ENCODE data around the gene ZNF414.
A peak's percentile ranks its signal among the peaks of the same experiment; 100 is the strongest.

ZNF414 gene

DNA sequence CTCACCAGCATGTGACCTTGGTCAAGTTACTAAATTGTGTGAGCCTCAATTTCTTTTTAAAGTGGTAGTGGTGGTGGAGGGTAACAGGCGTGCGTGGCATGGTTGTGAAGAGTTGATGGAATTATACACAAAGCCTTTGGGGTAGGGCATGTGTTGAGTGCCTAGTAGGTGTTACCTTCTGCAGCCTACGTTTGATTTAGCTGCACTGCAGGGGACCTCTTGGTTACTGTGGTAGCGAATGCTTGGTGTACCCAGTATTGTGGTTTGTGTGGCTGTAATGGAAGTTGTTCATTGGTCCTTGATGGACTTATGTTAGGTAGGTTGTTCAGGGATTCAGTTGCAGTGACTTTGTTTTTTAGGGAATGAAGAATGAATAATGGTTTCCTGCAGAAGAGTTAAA, 36.1 kb downstream of the ZNF414 start:
- H3K36me3 Mint-ChIP-seq (ENCODE audit: low read depth) = peaks cover 59% of the 10 kb centered on the region
- peaks cover 37% of the 10 kb centered on the region for H3K4me1 Mint-ChIP-seq (ENCODE audit: low read depth)
- H3K4me3 Mint-ChIP-seq = no peak overlapping the region
- no peak for DNase-seq (ENCODE audit: low spot score)
- H3K27ac Mint-ChIP-seq = peak overlapping the region; percentile 34
- H3K27me3 Mint-ChIP-seq (ENCODE audit: low read depth) = no peaks in the 10 kb centered on the region
- no peaks in the 10 kb centered on the region for H3K9me3 Mint-ChIP-seq

- Mint-ChIP-seq H3K36me3 (ENCODE audit: low read depth) (peaks cover 58% of the 10 kb centered on the region), H3K9me3 (no peaks in the 10 kb centered on the region), H3K4me1 (ENCODE audit: low read depth) (peaks cover 40% of the 10 kb centered on the region), H3K4me3 (no peak overlapping the region), H3K27ac (no peak overlapping the region), H3K27me3 (ENCODE audit: low read depth) (no peaks in the 10 kb centered on the region)
- no peak for DNase-seq (ENCODE audit: low spot score)
These were observed 37.4 kb downstream of the ZNF414 start for GRCh38 chr19:8476524-8476923.

- H3K4me1 Mint-ChIP-seq (ENCODE audit: low read depth) = peaks cover 35% of the 10 kb centered on the region
- no peak overlapping the region for H3K27ac Mint-ChIP-seq
These were observed 39.0 kb downstream of the ZNF414 start for GRCh38 chr19:8475005-8475404.

DNA sequence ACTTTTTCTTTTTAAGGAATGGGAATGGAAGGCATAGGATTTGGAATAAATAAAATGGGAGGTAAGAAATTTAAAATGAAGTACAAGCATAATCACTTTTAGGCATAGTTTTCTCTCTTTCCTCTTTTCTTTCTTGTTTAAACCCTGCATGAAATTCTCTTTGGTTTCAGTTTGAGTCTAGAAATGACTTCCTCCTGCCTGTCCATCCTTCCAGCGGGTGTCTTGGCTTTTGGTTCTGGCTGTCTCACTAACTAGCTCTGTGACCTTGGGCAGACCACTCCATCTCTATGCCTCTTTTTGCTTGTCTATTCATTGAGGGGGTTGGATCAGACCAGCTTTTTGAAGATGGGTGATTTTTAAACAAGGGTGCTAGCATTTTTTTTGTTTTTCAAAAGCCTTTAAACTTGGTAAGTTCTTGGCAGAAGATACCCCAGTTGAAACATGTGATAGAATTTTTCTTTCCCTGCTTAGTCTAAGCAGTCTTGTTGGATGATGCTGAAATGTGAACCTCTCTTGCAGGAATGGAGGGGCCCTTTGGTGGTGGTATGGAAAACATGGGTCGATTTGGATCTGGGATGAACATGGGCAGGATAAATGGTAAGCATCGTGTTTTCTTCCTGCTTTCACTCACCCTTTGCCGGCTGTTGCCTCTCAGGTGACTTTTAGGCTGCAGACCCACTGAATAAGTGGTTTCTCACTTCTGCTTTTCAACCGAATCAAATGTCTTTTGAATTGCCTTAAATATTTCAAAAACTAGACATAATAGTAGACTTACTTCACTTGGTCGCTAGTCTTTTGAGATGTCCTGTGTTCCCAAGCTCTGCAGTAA, 40.1 kb downstream of the ZNF414 start:
- no peak for DNase-seq (ENCODE audit: low spot score)
- no peak overlapping the region for H3K4me3 Mint-ChIP-seq
- no peaks in the 10 kb centered on the region for H3K9me3 Mint-ChIP-seq
- H3K36me3 Mint-ChIP-seq (ENCODE audit: low read depth) = peaks cover 72% of the 10 kb centered on the region
- peak overlapping the region; percentile 77 for H3K27ac Mint-ChIP-seq
- peaks cover 38% of the 10 kb centered on the region for H3K4me1 Mint-ChIP-seq (ENCODE audit: low read depth)
- H3K27me3 Mint-ChIP-seq (ENCODE audit: low read depth) = no peaks in the 10 kb centered on the region

More at GRCh38 chr19:8475005-8475404, 39.0 kb downstream of the ZNF414 start:
- DNase-seq (ENCODE audit: low spot score) = no peak
- H3K4me3 Mint-ChIP-seq = no peak overlapping the region
- no peaks in the 10 kb centered on the region for H3K27me3 Mint-ChIP-seq (ENCODE audit: low read depth)
- H3K9me3 Mint-ChIP-seq = no peaks in the 10 kb centered on the region
- H3K36me3 Mint-ChIP-seq (ENCODE audit: low read depth) = peaks cover 61% of the 10 kb centered on the region

DNA sequence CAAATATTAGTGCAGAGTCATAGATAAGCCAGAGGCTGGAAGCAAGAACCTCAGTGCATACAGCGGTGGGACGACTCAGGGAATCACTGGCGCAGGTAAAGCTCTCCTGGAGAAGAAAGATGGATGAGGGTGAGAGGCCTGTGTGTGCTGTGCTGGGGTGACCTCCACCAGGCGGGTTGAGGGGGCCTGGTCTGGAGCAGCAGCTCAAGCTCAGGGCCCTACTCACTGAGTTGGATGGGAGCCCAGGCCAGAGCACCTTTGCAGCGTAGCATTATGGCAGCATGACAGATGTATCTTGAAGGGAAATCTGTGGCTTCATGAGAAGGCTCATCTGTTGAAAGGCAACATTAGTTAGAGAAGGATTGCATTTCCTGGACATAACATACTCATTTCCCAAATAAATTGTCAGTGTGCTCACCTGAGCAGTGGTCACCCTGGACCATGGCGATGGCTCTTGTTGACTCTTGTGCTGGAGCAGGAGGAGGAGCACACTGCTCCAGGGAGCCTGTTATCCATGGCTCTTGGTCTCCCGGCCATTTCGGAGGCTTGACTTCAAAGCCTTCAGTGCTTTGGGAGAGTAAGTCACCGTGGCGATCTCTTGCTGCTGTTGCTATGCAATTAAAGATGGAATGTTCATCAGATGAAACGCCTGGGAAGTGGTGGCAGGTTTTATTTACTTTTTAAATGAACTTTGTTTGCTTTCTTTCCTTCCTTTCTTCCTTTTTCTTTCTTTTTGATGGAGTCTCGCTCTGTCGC, 44.2 kb downstream of the ZNF414 start:
- DNase-seq (ENCODE audit: low spot score) = no peak
- peaks cover 30% of the 10 kb centered on the region for H3K4me1 Mint-ChIP-seq (ENCODE audit: low read depth)
- peak overlapping the region; percentile 29 for H3K27ac Mint-ChIP-seq
- no peaks in the 10 kb centered on the region for H3K9me3 Mint-ChIP-seq
- no peak overlapping the region for H3K4me3 Mint-ChIP-seq
- peaks cover 82% of the 10 kb centered on the region for H3K36me3 Mint-ChIP-seq (ENCODE audit: low read depth)
- no peaks in the 10 kb centered on the region for H3K27me3 Mint-ChIP-seq (ENCODE audit: low read depth)

- no peak overlapping the region for H3K4me3 Mint-ChIP-seq
- peaks cover 27% of the 10 kb centered on the region for H3K4me1 Mint-ChIP-seq (ENCODE audit: low read depth)
- DNase-seq (ENCODE audit: low spot score) = no peak
- no peak overlapping the region for H3K27ac Mint-ChIP-seq
- H3K36me3 Mint-ChIP-seq (ENCODE audit: low read depth) = peaks cover 79% of the 10 kb centered on the region
- no peaks in the 10 kb centered on the region for H3K9me3 Mint-ChIP-seq
- no peaks in the 10 kb centered on the region for H3K27me3 Mint-ChIP-seq (ENCODE audit: low read depth)
These were observed 45.1 kb downstream of the ZNF414 start for GRCh38 chr19:8468761-8469373.

DNA sequence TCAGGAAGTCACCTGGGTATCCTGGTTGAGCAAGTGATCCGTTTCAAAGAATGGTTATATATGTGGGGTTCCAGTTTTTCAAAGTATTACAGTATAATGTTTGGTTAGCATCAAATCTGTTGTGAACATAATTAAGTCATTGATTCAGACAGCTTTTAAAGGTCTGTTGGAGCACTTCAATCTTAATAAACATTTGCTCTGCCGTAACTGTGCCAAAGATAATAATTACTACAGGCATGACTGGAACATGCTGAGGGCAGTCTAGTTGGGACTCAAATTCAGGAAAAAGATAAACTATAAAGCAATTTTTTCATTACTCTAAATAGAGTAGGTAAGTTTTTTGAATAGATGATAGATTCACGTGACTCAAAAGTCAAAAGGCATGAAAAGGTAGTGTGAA, 45.8 kb downstream of the ZNF414 start:
- H3K27ac Mint-ChIP-seq = peak overlapping the region; percentile 24
- H3K27me3 Mint-ChIP-seq (ENCODE audit: low read depth) = no peaks in the 10 kb centered on the region
- H3K4me1 Mint-ChIP-seq (ENCODE audit: low read depth) = peaks cover 22% of the 10 kb centered on the region
- no peak overlapping the region for H3K4me3 Mint-ChIP-seq
- no peak for DNase-seq (ENCODE audit: low spot score)
- H3K36me3 Mint-ChIP-seq (ENCODE audit: low read depth) = peaks cover 78% of the 10 kb centered on the region
- H3K9me3 Mint-ChIP-seq = no peaks in the 10 kb centered on the region

GRCh38 chr19:8466018-8466417, 47.9 kb downstream of the ZNF414 start:
- no peak overlapping the region for H3K4me3 Mint-ChIP-seq
- H3K27me3 Mint-ChIP-seq (ENCODE audit: low read depth) = no peaks in the 10 kb centered on the region
- peaks cover 18% of the 10 kb centered on the region for H3K4me1 Mint-ChIP-seq (ENCODE audit: low read depth)
- peaks cover 80% of the 10 kb centered on the region for H3K36me3 Mint-ChIP-seq (ENCODE audit: low read depth)
- no peak for DNase-seq (ENCODE audit: low spot score)
- no peak overlapping the region for H3K27ac Mint-ChIP-seq
- H3K9me3 Mint-ChIP-seq = no peaks in the 10 kb centered on the region

- DNase-seq (ENCODE audit: low spot score) = no peak
- Mint-ChIP-seq H3K27me3 (ENCODE audit: low read depth) (no peaks in the 10 kb centered on the region), H3K27ac (no peak overlapping the region), H3K4me1 (ENCODE audit: low read depth) (peaks cover 19% of the 10 kb centered on the region), H3K9me3 (no peaks in the 10 kb centered on the region), H3K36me3 (ENCODE audit: low read depth) (peaks cover 62% of the 10 kb centered on the region), H3K4me3 (no peak overlapping the region)
These were observed 50.6 kb downstream of the ZNF414 start for GRCh38 chr19:8463365-8463764.

DNA sequence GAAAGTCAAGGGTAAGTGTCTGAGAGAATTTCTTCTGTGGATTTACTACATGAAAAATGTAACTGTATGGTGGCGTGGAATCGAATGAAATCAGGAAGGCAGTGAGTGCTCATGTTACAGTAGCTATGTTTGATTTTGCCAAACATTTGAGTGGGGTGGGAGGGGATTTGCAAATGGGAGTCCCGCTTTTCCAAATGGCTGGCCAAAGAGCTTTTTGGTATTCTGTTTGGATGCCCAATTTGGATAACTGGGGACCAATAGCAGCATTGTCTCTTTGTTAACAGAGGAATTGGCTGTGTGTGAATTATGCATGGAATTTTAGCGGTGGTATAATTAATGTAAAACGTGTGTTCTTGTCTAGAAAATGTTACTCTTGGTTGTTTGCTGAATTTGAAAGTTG, 51.4 kb downstream of the ZNF414 start:
- Mint-ChIP-seq H3K27ac (no peak overlapping the region), H3K4me3 (no peak overlapping the region), H3K9me3 (no peaks in the 10 kb centered on the region), H3K4me1 (ENCODE audit: low read depth) (peaks cover 19% of the 10 kb centered on the region), H3K36me3 (ENCODE audit: low read depth) (peaks cover 59% of the 10 kb centered on the region), H3K27me3 (ENCODE audit: low read depth) (no peaks in the 10 kb centered on the region)
- DNase-seq (ENCODE audit: low spot score) = no peak

- Mint-ChIP-seq H3K4me3 (no peak overlapping the region), H3K9me3 (no peaks in the 10 kb centered on the region), H3K27me3 (ENCODE audit: low read depth) (no peaks in the 10 kb centered on the region), H3K36me3 (ENCODE audit: low read depth) (peaks cover 56% of the 10 kb centered on the region), H3K4me1 (ENCODE audit: low read depth) (peaks cover 25% of the 10 kb centered on the region), H3K27ac (no peak overlapping the region)
- DNase-seq (ENCODE audit: low spot score) = no peak
These were observed 52.1 kb downstream of the ZNF414 start for GRCh38 chr19:8461891-8462290.

DNA sequence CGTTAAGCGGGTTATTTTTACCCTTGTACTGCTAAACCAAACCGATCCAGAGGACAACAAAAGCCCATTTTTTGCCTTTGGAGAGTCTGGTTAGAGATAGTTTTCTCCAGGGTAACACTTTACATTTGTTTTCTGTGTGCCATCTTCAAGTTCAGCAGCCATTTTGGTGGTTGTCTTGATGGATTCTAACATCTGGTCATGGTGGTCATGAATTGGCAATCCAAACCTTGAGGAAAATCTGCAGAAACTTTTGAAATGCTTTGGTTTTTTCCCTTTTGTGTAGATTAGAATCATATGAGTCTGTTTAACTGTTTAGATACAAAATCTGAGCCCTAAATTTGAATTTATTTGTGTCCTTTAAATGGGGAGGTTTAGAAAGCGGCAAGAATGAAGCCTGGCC, 52.6 kb downstream of the ZNF414 start:
- DNase-seq (ENCODE audit: low spot score) = no peak
- Mint-ChIP-seq H3K9me3 (no peaks in the 10 kb centered on the region), H3K27me3 (ENCODE audit: low read depth) (no peaks in the 10 kb centered on the region), H3K27ac (no peak overlapping the region), H3K36me3 (ENCODE audit: low read depth) (peaks cover 58% of the 10 kb centered on the region), H3K4me3 (no peak overlapping the region), H3K4me1 (ENCODE audit: low read depth) (peaks cover 29% of the 10 kb centered on the region)

DNA sequence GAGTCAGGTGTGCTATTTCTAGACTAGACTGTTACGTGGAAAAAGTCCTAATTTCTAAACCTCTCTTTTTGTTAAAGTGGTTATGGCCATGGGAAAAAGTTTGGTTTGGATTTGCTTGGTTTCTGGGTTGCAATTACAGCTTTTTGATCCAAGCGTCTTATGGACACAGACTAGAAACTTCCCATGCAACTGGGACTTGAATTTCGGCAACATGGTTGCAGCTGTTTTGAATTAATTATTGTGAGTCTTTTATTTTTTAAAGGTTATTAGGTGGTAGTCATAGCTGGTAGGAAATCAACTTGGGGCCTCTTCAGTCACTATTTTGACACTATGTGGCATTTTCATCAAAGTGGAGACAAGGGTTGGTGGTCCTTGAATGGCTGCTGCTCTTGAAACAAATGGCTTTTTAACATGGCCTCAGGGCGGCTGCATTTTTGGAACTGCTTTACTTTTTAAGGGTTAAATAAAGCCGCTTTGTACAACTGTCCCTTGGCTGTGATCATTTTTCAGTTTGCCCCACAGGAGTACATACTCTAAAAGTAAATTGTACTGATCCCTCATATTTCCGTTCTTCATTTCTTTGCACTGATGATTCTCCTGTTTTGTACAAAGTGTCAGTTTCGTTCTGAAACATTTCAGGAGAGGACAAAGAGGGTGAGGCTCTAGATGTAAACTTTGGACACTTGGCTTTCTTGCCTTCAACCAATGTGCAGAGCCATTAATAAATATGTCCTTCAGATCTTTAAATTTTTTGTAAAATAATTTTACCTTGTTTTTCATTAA, 53.3 kb downstream of the ZNF414 start:
- Mint-ChIP-seq H3K4me3 (no peak overlapping the region), H3K36me3 (ENCODE audit: low read depth) (peaks cover 58% of the 10 kb centered on the region), H3K27me3 (ENCODE audit: low read depth) (no peaks in the 10 kb centered on the region), H3K27ac (no peak overlapping the region), H3K4me1 (ENCODE audit: low read depth) (peaks cover 31% of the 10 kb centered on the region), H3K9me3 (no peaks in the 10 kb centered on the region)
- no peak for DNase-seq (ENCODE audit: low spot score)
